Right renal cortex interstitium (tissue), 3 donors: ENCODE data around the gene BAD. TPM values are rescaled to one million over a fixed set of nuclear protein-coding genes. Genes with fewer than 3 reads are reported as not detected.

Experiments
- DNase-seq, 3 donors: peaks; one replicate each; pipeline ENCODE4 v3.0.0-alpha.2; 2013; ENCODE audit warnings: low read depth in 3 of 3, low spot score in 2 of 3
- polyA plus RNA-seq, 3 donors: library from polyadenylated mRNA; unstranded; fragments of 120-200 nt; gene quantifications; one replicate each; pipeline ENCODE4 v1.2.1, GENCODE V29; 2013; ENCODE audit not compliant: insufficient read length in 3 of 3

Gene BAD
- polyA plus RNA-seq, 3 donors = 33.6 to 45.9 (median 41.2) TPM

GRCh38 chr11:64281957-64282770, 2.3 kb downstream of the BAD start:
- no peak for DNase-seq

GRCh38 chr11:64278576-64279190, 5.8 kb downstream of the BAD start:
- DNase-seq = no peak

- DNase-seq = no peak
Observed at GRCh38 chr11:64276653-64277431, 7.6 kb downstream of the BAD start.

GRCh38 chr11:64275841-64276240, 8.6 kb downstream of the BAD start:
- no peak for DNase-seq

- no peak for DNase-seq
Observed at GRCh38 chr11:64275031-64275800, 9.2 kb downstream of the BAD start.

GRCh38 chr11:64269540-64270220, 14.8 kb downstream of the BAD start:
- peak; percentile 98 for DNase-seq

- no peak for DNase-seq
Observed at GRCh38 chr11:64268893-64269539, 15.4 kb downstream of the BAD start.

- DNase-seq = no peak
Observed at GRCh38 chr11:64268025-64268892, 16.2 kb downstream of the BAD start.

GRCh38 chr11:64267207-64267945, 17.1 kb downstream of the BAD start:
- no peak for DNase-seq

DNA sequence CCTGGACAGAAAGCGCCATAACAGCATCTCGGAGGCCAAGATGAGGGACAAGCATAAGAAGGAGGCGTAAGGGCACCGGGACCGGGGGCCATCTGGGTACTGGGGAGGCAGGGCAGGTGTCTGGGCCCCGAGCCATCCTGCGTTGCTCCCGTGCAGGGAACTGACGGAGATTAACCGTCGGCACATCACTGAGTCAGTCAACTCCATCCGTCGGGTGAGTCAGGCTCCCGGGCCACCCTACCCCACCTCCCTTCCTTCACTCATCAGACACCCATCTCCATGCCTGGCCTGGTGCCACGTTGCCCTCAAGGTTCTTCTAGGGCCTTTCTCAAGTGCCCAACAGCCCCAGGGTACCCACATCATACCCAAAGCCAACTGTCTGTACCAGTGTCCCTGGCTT, 18.1 kb downstream of the BAD start:
- DNase-seq = no peak

DNA sequence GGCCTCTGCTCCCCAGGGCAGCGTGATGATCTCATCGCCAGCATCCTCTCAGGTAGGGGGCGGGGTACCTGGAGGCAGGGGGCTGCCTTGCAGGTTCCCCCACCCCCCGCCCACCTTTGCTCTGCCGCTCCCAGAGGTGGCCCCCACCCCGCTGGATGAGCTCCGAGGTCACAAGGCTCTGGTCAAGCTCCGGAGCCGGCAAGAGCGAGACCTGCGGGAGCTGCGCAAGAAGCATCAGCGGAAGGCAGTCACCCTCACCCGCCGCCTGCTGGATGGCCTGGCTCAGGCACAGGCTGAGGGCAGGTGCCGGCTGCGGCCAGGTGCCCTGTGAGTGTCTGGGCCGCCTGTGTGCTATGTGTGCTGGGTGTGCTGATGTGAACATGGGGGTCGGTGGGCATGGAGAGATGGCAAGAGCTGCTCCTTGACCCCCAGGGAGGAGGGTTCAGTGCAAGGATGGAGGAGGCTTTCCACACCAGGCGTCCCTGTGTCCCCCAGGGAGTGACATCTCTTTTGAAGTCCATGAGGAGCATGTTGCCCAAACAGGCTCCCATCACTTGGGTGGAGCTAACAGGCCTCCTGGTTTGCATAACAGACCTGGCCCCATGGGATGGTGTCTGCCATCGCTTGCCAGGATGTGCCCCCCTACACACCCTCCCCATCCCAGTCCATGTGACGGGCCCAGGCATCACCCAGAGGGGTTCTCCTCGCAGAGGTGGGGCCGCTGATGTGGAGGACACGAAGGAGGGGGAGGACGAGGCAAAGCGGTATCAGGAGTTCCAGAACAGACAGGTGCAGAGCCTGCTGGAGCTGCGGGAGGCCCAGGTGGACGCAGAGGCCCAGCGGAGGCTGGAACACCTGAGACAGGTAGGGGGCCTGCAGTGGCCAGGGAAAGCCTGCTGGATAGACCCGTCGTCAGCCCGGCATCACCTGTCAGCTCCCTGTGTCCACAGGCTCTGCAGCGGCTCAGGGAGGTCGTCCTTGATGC, 19.0 kb downstream of the BAD start:
- DNase-seq = no peak

- no peak for DNase-seq
Observed at GRCh38 chr11:64264371-64264852, 20.1 kb downstream of the BAD start.

GRCh38 chr11:64263947-64264317, 20.5 kb downstream of the BAD start:
- no peak for DNase-seq

DNA sequence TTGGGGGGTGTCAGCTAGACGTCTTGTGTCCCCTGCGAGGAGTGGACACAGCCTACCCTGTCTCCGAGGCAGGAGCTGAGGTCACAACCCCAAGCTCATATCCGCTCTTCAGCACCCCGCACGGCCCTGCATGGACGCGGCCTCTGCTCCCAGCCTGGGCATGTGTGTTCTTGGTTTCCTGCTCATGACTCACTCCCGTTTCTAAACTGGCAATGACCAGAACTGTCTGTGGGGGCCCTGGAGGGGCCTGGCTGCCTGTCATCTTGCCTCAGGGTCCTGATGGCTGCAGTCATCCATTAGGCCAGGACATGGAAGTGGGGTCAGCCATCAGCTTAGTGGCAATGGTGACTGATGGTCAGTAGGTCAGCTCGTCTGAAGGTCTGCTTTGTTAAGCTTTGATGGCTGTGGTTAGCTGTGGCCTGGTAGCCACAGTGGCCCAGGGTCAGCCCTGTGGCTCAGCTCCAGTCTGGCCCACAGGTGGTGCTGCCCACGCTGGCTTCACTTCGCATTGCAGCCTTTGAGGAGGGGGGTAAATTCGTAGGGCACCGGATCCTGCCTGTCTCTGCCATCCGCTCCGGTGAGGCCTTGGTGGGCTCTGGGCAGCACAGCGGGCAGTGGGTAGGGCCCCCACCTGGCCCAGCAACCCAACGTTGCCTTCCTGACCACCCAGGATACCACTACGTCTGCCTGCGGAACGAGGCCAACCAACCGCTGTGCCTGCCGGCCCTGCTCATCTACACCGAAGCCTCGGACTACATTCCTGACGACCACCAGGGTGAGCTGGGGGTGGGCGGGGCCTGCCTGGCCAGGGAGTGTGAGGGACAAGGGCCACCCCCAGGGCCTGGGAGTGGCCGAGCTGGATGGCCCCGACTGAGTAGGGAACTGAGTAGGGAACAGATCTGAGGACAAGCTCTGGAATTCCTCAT, 21.2 kb downstream of the BAD start:
- no peak for DNase-seq

DNA sequence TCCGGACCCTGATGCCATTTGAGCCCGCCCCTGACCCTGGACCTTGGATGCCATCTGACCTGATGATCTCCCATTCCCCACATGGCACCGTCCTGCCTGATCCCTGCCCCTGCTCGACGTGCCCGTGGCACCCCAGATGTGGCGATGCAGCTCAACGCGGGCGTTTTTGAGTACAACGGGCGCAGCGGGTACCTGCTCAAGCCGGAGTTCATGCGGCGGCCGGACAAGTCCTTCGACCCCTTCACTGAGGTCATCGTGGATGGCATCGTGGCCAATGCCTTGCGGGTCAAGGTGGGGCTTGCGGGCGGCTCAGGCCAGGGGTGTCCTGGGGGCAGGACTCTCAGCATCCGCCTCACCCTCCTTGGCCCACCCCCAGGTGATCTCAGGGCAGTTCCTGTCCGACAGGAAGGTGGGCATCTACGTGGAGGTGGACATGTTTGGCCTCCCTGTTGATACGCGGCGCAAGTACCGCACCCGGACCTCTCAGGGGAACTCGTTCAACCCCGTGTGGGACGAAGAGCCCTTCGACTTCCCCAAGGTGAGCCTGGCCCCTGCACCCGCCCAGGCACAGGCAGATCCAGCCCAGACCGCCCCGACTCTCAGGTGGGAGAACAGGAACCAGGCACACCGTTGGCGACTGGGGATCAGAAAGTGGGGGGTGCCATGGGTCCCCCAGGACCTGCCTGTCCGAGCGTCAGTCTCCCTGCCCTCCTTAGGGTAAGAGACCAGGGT, 22.0 kb downstream of the BAD start:
- no peak for DNase-seq
